ENCODE results near the gene CLEC10A. TPM values are rescaled to one million over a fixed set of nuclear protein-coding genes. Genes with fewer than 3 reads are reported as not detected.
"Not testable (repeated sequence)": the region's sequence is repeated elsewhere in the genome, so short reads cannot be mapped to it uniquely, and the experiment has no call there.

CLEC10A gene
- 1 to 10 TPM in 2 of 4 donors, not detected in 2; 1.5 to 3.5 TPM for total RNA-seq

GRCh38 chr17:7079581-7080455 lies at the start of gene CLEC10A:
Gene CLEC10A, minus strand, starts transcription at chr17:7080251. Its CDS starts 1,439 bp downstream, at chr17:7078812.
- intact Hi-C loops (cut with DNase I; ENCODE audit: low total_unique reads): no loop called here
- TF ChIP-seq POLR2A (IDR thresholded peaks at IDR 0.05): no peak
- TF ChIP-seq CTCF (IDR thresholded peaks at IDR 0.05): no peak
- no peak within 1 kb of the TSS for H3K27ac ChIP-seq

GRCh38 chr17:7129311-7129710 lies 49.3 kb upstream of the CLEC10A start:
- H3K27me3 ChIP-seq: no peaks in the 10 kb centered on the region
- H3K36me3 ChIP-seq: no peaks in the 10 kb centered on the region
- H3K4me1 ChIP-seq: no peaks in the 10 kb centered on the region
- no peak overlapping the region for H3K27ac ChIP-seq
- intact Hi-C loops (cut with DNase I; ENCODE audit: low total_unique reads): no loop called here
- no peak for TF ChIP-seq POLR2A (IDR thresholded peaks at IDR 0.05)
- no peak for TF ChIP-seq CTCF (IDR thresholded peaks at IDR 0.05)
- H3K4me3 ChIP-seq: no peak overlapping the region
- H3K9me3 ChIP-seq: no peaks in the 10 kb centered on the region
- DNase-seq: no peak

More at GRCh38 chr17:7079581-7080455, at the start of gene CLEC10A:
- no peaks in the 10 kb centered on the region for H3K4me1 ChIP-seq
- no peaks in the 10 kb centered on the region for H3K27me3 ChIP-seq
- no peaks in the 10 kb centered on the region for H3K36me3 ChIP-seq
- no peak within 1 kb of the TSS for H3K4me3 ChIP-seq
- no peaks in the 10 kb centered on the region for H3K9me3 ChIP-seq
- DNase-seq: no peak

GRCh38 chr17:7128160-7128559 lies 48.1 kb upstream of the CLEC10A start:
- Histone ChIP-seq H3K4me1 (no peaks in the 10 kb centered on the region), H3K27me3 (no peaks in the 10 kb centered on the region), H3K27ac (no peak overlapping the region), H3K36me3 (no peaks in the 10 kb centered on the region), H3K9me3 (no peaks in the 10 kb centered on the region), H3K4me3 (no peak overlapping the region)
- DNase-seq: no peak
- intact Hi-C loops (cut with DNase I; ENCODE audit: low total_unique reads): no loop called here
- TF ChIP-seq POLR2A (IDR thresholded peaks at IDR 0.05) (no peak), CTCF (IDR thresholded peaks at IDR 0.05) (no peak)

GRCh38 chr17:7127501-7127900 lies 47.5 kb upstream of the CLEC10A start:
- not testable (repeated sequence) for H3K4me1 ChIP-seq, H3K36me3 ChIP-seq

GRCh38 chr17:7126386-7126785 lies 46.3 kb upstream of the CLEC10A start:
- H3K36me3 ChIP-seq; H3K27me3 ChIP-seq; H3K4me3 ChIP-seq; H3K4me1 ChIP-seq; intact Hi-C loops (cut with DNase I; ENCODE audit: low total_unique reads); DNase-seq; H3K9me3 ChIP-seq; H3K27ac ChIP-seq: not testable (repeated sequence)

More at GRCh38 chr17:7127501-7127900, 47.5 kb upstream of the CLEC10A start:
- H3K9me3 ChIP-seq; H3K27me3 ChIP-seq; DNase-seq; H3K27ac ChIP-seq; H3K4me3 ChIP-seq; intact Hi-C loops (cut with DNase I; ENCODE audit: low total_unique reads): not testable (repeated sequence)

- H3K27me3 ChIP-seq: no peaks in the 10 kb centered on the region
- H3K4me3 ChIP-seq: no peak overlapping the region
- intact Hi-C loops (cut with DNase I; ENCODE audit: low total_unique reads): no loop called here
- no peaks in the 10 kb centered on the region for H3K9me3 ChIP-seq
- H3K4me1 ChIP-seq: no peaks in the 10 kb centered on the region
- H3K27ac ChIP-seq: no peak overlapping the region
- no peak for DNase-seq
- H3K36me3 ChIP-seq: no peaks in the 10 kb centered on the region
- TF ChIP-seq CTCF (IDR thresholded peaks at IDR 0.05) (no peak), POLR2A (IDR thresholded peaks at IDR 0.05) (no peak)
These were observed 44.9 kb upstream of the CLEC10A start for GRCh38 chr17:7124923-7125322.
